GM12872 (cell line): Measurements from ENCODE around the gene PEAR1.

Source experiments
- CTCF ChIP-seq: IDR thresholded peaks from 3 replicates; pipeline ENCODE4 v1.5.1; 2011; ENCODE audit warnings: low read depth, mild to moderate bottlenecking, low read length, moderate library complexity; ENCODE audit not compliant: insufficient read depth

Gene PEAR1

GRCh38 chr1:156868341-156868740, 25.2 kb upstream of the PEAR1 start:
- TF ChIP-seq CTCF: no peak

DNA sequence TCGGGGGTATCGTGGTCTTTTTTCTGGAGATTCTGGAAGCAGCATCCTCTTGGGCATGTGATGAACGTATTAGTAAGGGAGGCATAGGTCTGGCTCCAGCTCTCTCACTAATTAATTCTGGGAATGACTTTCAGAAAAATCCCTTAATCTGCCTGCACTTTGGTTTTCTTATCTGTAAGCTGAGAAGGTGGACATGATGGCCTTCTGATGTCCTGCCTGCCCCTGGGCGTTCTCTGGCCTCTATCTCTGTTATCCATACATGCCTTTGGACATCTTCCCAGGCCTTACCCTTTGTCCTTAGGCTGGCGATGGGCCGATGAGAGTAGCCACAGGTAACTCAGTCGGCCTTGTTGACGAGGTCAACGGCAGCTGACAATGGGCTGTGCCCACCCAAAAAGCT, 24.1 kb upstream of the PEAR1 start:
- no peak for TF ChIP-seq CTCF

DNA sequence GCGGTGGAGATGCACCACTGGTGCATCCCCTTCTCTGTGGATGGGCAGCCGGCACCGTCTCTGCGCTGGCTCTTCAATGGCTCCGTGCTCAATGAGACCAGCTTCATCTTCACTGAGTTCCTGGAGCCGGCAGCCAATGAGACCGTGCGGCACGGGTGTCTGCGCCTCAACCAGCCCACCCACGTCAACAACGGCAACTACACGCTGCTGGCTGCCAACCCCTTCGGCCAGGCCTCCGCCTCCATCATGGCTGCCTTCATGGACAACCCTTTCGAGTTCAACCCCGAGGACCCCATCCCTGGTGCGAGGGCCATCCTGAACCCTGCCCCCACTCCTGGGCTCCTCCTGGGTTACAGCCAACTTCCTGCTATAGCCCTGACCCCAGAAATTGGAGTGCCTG, 19.9 kb upstream of the PEAR1 start:
- no peak for TF ChIP-seq CTCF

GRCh38 chr1:156874142-156874541, 19.4 kb upstream of the PEAR1 start:
- no peak for TF ChIP-seq CTCF

DNA sequence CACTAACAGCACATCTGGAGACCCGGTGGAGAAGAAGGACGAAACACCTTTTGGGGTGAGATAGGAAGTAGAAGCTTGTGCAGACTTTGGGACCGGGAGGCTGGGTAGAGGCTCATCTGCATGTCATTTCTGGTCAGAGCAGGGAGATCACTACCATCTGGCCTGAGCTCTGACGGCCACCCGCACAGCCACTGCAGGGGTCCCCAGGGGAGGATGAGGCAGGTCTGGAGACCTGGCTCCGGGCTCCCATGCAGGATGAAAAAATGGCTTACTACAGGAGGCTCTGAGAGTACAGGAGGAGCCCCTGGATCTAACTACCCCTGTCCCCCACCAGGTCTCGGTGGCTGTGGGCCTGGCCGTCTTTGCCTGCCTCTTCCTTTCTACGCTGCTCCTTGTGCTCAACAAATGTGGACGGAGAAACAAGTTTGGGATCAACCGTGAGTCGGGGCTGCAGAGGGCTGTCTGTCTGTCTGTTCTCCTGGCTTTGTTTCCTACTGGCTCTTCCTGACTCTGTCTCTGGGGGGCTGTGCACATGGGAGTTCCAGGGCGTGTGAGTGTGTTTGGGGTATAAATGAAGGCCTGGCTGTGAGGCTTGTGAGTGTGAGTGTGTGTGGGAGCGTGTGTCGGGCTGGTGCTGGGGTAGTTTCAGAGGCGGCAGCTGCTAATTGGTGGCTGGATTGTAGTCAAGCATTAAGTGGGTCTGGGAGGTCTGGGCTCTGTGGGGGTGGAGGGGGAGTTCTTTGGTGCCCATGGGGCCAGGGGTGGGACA, 18.8 kb upstream of the PEAR1 start:
- no peak for TF ChIP-seq CTCF

- no peak for TF ChIP-seq CTCF
Observed at GRCh38 chr1:156875341-156875615, 18.2 kb upstream of the PEAR1 start.

- no peak for TF ChIP-seq CTCF
Observed at GRCh38 chr1:156876281-156876680, 17.2 kb upstream of the PEAR1 start.
